Endothelial cell of umbilical vein (primary cell): ENCODE measurements around the gene CDKN1A. TPM values are rescaled to one million over a fixed set of nuclear protein-coding genes. Genes with fewer than 3 reads are reported as not detected.

Experiments used
- BruUV-seq: library from RNA; stranded (reverse); fragments of 400-500 nt; replicated peaks from 2 replicates; lab custom pipeline; 2021; lab: Mats Ljungman, UMichigan
- CTCF ChIA-PET: fragments of 300-600, 350-600 bp; sonication (Branson Sonifier 250); formaldehyde crosslinking; loops from one replicate; lab custom pipeline; 2021; ENCODE audit warnings: antibody characterized with exemption, inconsistent platforms; lab: Charles Lee
- POLR2A ChIA-PET: fragments of 300-600, 350-600 bp; sonication (Branson Sonifier 250); formaldehyde crosslinking; loops from one replicate; lab custom pipeline; 2021; ENCODE audit warnings: antibody characterized with exemption, inconsistent platforms; lab: Charles Lee
- DNase-seq: peaks from one replicate; pipeline ENCODE4 v3.0.0-alpha.2; 2011; ENCODE audit warnings: low read depth, low spot score
- FAIRE-seq: peaks from 2 replicates; lab custom pipeline; 2011; peaks lifted over from hg19 to GRCh38; lab: Jason Lieb, UNC
- H2AFZ ChIP-seq: 2 replicates; pipeline ENCODE4 v1.6.0; 2012; ENCODE audit warnings: low read depth, low read length, control low read depth, inconsistent platforms
- H3K27ac ChIP-seq: 2 replicates; pipeline ENCODE4 v1.5.1; 2011; ENCODE audit warnings: low read depth, mild to moderate bottlenecking, control low read depth, low read length, moderate library complexity; ENCODE audit not compliant: insufficient read depth
- H3K27me3 ChIP-seq, 2 experiments: 2 replicates each; pipeline versions ENCODE4 v1.6.0 to v1.6.1; 2011; ENCODE audit warnings: low read length in 2 of 2, mixed read lengths in 1 of 2; ENCODE audit not compliant: control insufficient read depth in 2 of 2, insufficient read depth in 2 of 2
- H3K36me3 ChIP-seq, 2 experiments: 2 replicates in 1 of 2; 3 replicates in 1 of 2; pipeline ENCODE4 v1.5.1; 2011; ENCODE audit warnings: low read length in 2 of 2, mild to moderate bottlenecking in 1 of 2, moderate library complexity in 1 of 2; ENCODE audit not compliant: control insufficient read depth in 2 of 2, insufficient read depth in 2 of 2; ENCODE audit errors: extremely low read depth in 1 of 2
- H3K4me1 ChIP-seq: 3 replicates; pipeline ENCODE4 v1.5.1; 2011; ENCODE audit warnings: mild to moderate bottlenecking, low read length; ENCODE audit not compliant: control insufficient read depth, insufficient read depth; ENCODE audit errors: extremely low read depth
- H3K4me2 ChIP-seq: 2 replicates; pipeline ENCODE4 v1.6.1; 2011; ENCODE audit warnings: low read length, control low read depth, mixed read lengths; ENCODE audit not compliant: insufficient read depth
- H3K4me3 ChIP-seq, 3 experiments: fragments of 200-600 bp in 1 of 3; sonication (generic), shearing (Covaris generic) in 1 of 3; replicated peaks in 1 of 3; 2 replicates each; pipeline ENCODE4 v1.5.1; 2011 to 2016; ENCODE audit warnings: control low read depth in 3 of 3, low read length in 3 of 3, mild to moderate bottlenecking in 2 of 3, inconsistent platforms in 1 of 3, low read depth in 1 of 3, moderate library complexity in 1 of 3; ENCODE audit not compliant: insufficient read depth in 1 of 3
- H3K79me2 ChIP-seq: 2 replicates; pipeline ENCODE4 v1.6.0; 2012; ENCODE audit warnings: low read length, inconsistent platforms; ENCODE audit not compliant: control insufficient read depth, insufficient read depth
- H3K9ac ChIP-seq: replicated peaks from 2 replicates; pipeline ENCODE3; 2011; ENCODE audit warnings: low read length, control low read depth; ENCODE audit not compliant: insufficient read depth; ENCODE audit errors: extremely low read depth
- H3K9me1 ChIP-seq: replicated peaks from 3 replicates; pipeline ENCODE4 v1.6.0; 2011; ENCODE audit warnings: mild to moderate bottlenecking, low read length; ENCODE audit not compliant: control insufficient read depth, insufficient read depth; ENCODE audit errors: extremely low read depth
- H3K9me3 ChIP-seq: replicated peaks from 2 replicates; pipeline ENCODE4 v1.5.1; 2012; ENCODE audit warnings: low read length, inconsistent platforms; ENCODE audit not compliant: control insufficient read depth, insufficient read depth
- H4K20me1 ChIP-seq: replicated peaks from 2 replicates; pipeline ENCODE3; 2011; ENCODE audit warnings: mild to moderate bottlenecking, low read length; ENCODE audit not compliant: control insufficient read depth, insufficient read depth; ENCODE audit errors: extremely low read depth
- CTCF ChIP-seq, 2 donors: IDR thresholded peaks; 1 replicate in 1 of 2; 2 replicates in 1 of 2; pipeline ENCODE4 v1.5.1; 2011; ENCODE audit warnings: low read length in 2 of 2, mild to moderate bottlenecking in 2 of 2, moderate library complexity in 2 of 2, control low read depth in 1 of 2, inconsistent platforms in 1 of 2, low read depth in 1 of 2; ENCODE audit not compliant: insufficient read depth in 1 of 2; ENCODE audit errors: extremely low read depth in 1 of 2
- EZH2 ChIP-seq: IDR thresholded peaks from 2 replicates; pipeline ENCODE4 v1.6.1; 2012; ENCODE audit warnings: borderline replicate concordance, low read depth, mild to moderate bottlenecking, moderate library complexity, low read length, inconsistent platforms; ENCODE audit not compliant: severe bottlenecking
- FOS ChIP-seq: IDR thresholded peaks from 2 replicates; pipeline ENCODE4 v1.6.1; 2011; ENCODE audit warnings: mild to moderate bottlenecking, low read length, moderate library complexity, borderline replicate concordance; ENCODE audit not compliant: insufficient read depth
- MAX ChIP-seq: IDR thresholded peaks from 2 replicates; pipeline ENCODE4 v1.6.1; 2011; ENCODE audit not compliant: insufficient read depth, insufficient read length
- MYC ChIP-seq: IDR thresholded peaks from one replicate; pipeline ENCODE4 v1.6.1; 2011; ENCODE audit warnings: mild to moderate bottlenecking, low read depth, low read length
- POLR2A ChIP-seq: IDR thresholded peaks from 2 replicates; pipeline ENCODE4 v1.6.1; 2012; ENCODE audit warnings: low read depth, mild to moderate bottlenecking, control low read depth, low read length
- POLR2AphosphoS5 ChIP-seq: IDR thresholded peaks from 2 replicates; pipeline ENCODE4 v1.6.1; 2012; ENCODE audit warnings: low read depth, mild to moderate bottlenecking, control low read depth, low read length, moderate library complexity; ENCODE audit not compliant: insufficient read depth
- dilution Hi-C: fragments of 300-500 bp; cut with MboI; formaldehyde crosslinking; loops from one replicate; pipeline ENCODE4 v1.15.0; 2019; ENCODE audit warnings: low sequenced_read_pairs; ENCODE audit not compliant: extremely low pct_ligation_motif_present
- intact Hi-C: fragments of 100-400 bp; cut with micrococcal nuclease; formaldehyde crosslinking; loops from one replicate; pipeline ENCODE4 v1.10.0; 2022
- polyA plus RNA-seq, 4 experiments: library from polyadenylated mRNA; depleted of rRNA in 3 of 4; stranded (reverse) in 3 of 4; unstranded in 1 of 4; fragments of >200 nt; gene quantifications; 2 replicates each; pipeline versions ENCODE4 v1.2.1 to v1.2.3, GENCODE V29; 2011 to 2012; ENCODE audit warnings: missing spikeins in 1 of 4
- total RNA-seq: library from RNA; stranded (reverse); gene quantifications from 2 replicates; pipeline ENCODE4 v1.2.3, GENCODE V29; 2021

The CDKN1A gene
- total and polyA plus RNA-seq, 2 donors (not counting 3 experiments of a cell fraction or from before 2014, with no cell fraction given) = 170 to 238 TPM

- Histone ChIP-seq H3K4me3 (no peak overlapping the region), H3K27me3 (no peaks in the 10 kb centered on the region), H3K9me1 (no peaks in the 10 kb centered on the region), H4K20me1 (no peaks in the 10 kb centered on the region), H3K9me3 (no peaks in the 10 kb centered on the region), H2AFZ (no peak overlapping the region), H3K36me3 (no peaks in the 10 kb centered on the region), H3K79me2 (no peaks in the 10 kb centered on the region), H3K27ac (no peak overlapping the region), H3K9ac (no peak overlapping the region), H3K4me2 (no peak overlapping the region), H3K4me1 (peaks cover 13% of the 10 kb centered on the region)
- ChIA-PET POLR2A (no interaction called here), CTCF (interaction anchor here (0.9 to 4.5 kb wide), 2 partner anchors 12 to 17 kb away, joined by 4 to 22 read pairs; no protein-coding TSS in a partner anchor)
- intact Hi-C loops = no loop called here
- TF ChIP-seq MYC (no peak), MAX (no peak), FOS (no peak), POLR2A (no peak), CTCF (IDR thresholded peaks at IDR 0.05; ENCODE audit: extremely low read depth in 1 of 2, insufficient read depth in 1 of 2, low read depth in 1 of 2, low read length in 2 of 2) (no peak), EZH2 (no peak), POLR2AphosphoS5 (no peak)
- dilution Hi-C loops = no loop called here
- DNase-seq = no peak
- BruUV-seq = no TSS peak
- no peak for FAIRE-seq
These were observed 47.0 kb upstream of the CDKN1A start for GRCh38 chr6:36631326-36632011.
